Eye (tissue), 1 donor: ENCODE data around the gene CA5B.
"Not testable (repeated sequence)": the region's sequence is repeated elsewhere in the genome, so short reads cannot be mapped to it uniquely, and the experiment has no call there.

Experiments
- DNase-seq: peaks from one replicate; pipeline ENCODE4 v3.0.0-alpha.2; 2015

Gene CA5B

DNA sequence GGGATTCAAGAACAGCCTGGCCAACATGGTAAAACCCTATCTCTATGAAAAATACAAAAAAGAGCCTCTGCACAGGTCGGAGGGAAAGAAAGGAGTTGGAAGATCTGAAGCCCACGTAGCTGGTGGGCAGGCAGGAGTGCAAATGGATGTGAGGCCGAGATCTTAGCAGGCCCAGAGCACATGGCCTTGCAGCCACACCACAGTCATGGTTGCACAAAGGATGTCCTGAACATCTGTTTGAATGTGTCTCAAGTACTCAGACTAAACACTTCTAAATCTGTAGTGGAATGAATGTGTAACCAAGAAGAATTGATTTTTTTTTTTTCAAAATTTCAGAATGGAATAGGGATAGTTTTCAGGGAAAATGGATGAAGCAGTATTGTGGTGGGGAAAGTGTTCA is 10.8 kb downstream of the CA5B start:
- no peak for DNase-seq

DNA sequence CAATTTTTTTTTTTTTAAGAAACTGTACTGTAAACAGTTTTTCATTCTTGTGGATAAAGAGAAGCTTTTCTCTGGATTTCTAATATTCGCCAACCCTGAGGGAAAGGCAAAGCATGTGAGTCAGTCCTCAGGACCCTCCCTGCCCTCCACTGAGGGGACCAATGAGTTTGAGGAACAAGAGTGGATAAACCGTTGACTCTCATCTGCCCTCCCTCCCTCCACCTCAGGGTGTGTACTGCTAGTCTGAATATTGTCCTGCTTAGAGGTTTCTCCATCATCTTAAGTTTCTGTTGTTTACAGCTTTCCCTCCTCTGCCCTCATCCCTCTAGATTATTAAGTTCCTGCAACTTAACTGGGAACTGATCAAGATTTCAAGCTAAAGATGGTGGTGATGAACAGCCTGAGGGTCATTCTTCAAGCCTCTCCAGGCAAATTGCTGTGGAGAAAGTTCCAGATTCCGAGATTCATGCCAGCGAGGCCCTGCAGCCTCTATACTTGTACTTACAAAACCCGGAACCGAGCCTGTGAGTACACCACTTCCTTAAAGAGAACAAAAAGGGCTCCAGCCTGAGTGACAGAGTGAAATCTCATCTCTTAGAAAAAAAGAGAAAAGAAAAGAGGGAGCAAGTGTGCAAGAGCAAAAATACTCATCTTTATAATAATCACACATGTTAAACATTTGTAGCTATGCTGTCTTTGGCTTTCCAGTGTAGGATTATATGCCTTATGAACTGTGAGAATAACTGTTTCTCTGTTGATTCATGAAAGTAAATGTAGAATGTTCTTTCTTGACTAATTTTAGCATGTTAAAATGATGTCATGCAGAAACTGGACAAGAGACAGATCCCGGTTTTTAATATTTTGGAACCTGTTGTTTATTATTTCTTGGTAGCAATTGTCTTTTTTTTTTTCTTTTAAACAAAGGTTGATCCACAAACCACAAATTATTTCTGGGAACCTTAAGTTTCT is 11.9 kb downstream of the CA5B start:
- no peak for DNase-seq

DNA sequence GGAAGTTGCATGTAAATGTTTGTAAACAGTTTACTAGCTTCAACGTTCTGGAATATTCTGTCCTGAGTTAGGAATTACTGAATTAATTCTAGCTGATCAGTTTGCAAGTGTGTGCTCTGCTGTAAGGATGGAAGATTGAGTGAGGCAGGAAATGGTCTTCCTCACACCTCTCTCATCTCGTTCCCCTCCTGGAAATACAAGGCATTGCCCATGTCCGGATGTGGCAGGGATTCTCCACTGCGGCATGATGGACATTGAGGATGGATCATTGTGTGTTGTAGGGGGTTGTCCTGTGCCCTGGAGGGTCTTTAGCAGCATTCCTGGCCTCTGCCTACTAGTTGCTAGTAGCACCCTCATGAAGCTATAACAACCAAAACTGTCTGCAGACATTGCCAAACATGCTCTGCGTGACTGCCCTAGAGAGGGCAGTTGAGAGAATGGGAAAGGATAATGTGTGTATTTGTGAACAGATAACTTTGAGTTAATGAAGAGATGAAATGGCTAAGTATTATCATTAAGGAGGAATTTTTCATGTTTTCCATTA is 12.6 kb downstream of the CA5B start:
- DNase-seq, result no peak

DNA sequence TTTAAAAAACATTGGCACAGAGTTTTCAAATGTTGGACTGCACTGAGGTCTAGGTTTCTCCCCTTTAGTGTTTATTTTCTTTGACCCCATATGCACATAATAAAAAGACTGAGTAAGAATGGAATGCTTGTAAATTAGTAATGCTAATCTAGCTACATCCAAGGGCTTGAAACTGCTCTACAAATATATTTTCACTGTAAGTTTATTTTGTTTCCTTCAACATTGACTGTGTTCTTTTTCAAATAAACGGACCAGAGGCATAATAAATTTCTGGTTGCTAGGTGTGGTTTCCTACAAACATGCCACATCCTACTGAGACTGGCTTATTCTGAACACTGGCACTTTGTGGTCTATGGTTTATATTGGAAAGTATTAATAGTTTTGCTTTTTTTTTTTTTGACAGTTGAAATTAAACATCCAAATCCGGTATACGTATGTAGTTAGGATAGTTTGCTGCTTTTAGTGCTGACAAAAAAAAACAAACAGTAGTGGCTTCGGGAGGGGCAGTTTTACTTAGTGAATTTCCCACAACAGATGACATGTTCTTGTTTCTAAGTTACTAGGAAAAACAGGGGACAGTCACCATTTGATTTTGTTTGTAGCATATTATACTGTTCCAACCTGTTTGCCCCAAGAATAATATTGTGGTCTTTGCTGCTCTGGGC is 13.2 kb downstream of the CA5B start:
- DNase-seq, result peak; percentile 23

DNA sequence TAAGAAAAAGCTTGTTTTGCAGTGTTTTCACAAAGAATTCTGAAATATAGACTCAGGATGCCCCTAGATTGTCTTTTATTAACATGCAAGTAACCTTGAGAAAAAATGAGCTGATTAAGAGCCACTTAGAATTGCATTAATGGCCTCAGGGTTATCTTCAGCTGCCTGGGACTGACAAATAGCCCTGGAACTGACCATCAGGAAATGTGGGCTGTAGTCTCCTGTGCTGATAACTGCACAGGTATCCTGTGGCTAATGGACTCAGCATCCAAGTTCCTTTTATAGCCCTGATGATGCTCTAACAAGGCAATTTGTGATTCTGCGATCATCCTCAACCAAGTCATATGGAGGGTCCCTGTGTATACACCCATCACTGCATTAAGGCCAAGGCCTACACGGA is 17.0 kb downstream of the CA5B start:
- DNase-seq, result no peak

DNA sequence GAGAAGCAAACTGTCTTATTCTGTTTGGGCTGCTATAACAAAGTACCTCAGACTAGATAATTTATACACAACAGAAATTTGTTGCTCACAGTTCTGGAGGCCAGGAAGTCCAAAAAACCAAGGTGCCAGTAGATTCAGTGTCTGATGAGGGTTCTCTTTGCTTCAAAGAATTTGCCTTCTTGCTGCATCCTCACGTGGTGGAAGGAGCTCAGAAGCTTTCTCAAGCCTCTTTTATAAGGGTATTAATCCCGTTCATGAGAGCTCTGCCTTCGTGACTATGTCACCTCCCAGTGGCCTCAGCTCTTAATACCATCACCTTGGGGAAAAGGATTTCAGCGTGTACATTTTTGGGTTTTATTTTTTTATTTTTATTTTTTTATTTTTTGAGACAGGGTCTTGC is 20.1 kb downstream of the CA5B start:
- DNase-seq, result no peak

DNA sequence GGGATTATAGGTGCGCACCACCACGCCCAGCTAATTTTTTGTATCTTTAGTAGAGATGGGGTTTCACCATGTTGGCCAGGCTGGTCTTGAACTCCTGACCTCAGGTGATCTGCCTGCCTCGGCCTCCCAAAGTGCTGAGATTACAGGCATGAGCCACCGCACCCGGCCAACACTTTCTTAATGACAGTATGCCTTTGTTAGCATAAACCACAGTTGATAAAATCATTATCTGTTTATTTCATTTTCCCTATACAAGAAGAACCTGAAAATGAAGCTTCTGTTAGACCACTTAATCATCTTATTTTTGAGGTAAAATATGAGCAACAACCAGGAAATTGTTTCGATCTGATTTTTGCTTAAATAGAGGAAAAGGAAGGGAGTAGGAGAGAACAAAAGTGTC is 21.8 kb downstream of the CA5B start:
- DNase-seq, result not testable (repeated sequence)

DNA sequence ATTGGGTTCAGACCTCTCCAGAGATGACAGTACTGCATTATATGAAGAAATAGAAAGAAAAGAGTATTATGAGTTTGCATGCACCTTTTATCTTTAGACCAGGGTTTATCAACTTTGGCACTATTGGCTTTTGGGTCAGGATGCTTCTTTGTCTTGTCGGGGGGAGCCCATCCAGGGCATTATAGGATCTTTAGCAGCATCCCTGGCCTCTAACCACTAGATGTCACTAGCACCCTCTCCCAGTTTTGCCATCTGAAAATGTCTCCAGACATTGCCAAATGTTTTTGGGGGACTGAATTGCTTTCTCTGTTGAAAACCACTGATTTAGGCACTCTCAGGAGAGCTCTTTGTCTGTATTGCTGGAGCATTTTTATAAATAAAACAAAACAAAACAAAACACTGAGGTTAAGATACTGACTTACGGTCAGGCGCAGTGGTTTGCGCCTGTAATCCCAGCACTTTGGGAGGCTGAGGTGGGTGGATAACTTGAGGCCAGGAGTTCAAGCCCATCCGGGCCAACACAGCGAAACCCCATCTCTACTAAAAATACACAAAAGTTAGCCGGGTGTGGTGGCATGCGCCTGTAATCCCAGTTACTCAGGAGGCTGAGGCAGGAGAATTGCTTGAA is 23.6 kb downstream of the CA5B start:
- DNase-seq, result peak; percentile 48

DNA sequence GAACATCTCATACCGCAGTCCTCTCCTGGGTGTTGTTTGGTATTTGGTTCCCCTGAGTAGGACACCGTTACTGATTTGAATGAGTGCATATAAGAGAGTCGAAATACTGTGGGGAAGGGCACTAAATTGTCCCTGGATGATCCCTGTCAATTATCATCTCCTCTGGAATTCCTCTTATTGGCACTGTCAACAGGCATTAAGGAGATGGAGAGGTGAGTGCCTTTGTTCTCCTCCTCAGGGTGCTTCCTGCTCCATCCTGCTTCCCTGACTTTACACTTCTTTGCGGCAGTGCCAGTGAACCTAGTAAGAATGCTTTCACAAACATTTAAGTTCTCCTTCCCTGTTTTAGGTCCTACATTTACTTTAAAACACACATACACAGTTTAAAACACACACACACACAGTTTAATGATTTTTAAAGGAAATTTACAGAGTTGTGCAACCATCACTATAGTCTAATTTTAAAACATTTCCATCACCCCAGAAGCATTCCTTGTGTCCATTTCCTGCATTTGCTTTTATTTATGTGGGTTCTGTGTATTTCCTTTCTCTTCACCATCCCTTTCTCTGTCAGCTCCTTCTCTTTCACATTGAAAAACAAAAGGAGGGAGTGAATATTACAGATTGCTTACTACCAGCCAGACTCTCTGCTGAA is 31.4 kb downstream of the CA5B start:
- DNase-seq, result peak; percentile 16

DNA sequence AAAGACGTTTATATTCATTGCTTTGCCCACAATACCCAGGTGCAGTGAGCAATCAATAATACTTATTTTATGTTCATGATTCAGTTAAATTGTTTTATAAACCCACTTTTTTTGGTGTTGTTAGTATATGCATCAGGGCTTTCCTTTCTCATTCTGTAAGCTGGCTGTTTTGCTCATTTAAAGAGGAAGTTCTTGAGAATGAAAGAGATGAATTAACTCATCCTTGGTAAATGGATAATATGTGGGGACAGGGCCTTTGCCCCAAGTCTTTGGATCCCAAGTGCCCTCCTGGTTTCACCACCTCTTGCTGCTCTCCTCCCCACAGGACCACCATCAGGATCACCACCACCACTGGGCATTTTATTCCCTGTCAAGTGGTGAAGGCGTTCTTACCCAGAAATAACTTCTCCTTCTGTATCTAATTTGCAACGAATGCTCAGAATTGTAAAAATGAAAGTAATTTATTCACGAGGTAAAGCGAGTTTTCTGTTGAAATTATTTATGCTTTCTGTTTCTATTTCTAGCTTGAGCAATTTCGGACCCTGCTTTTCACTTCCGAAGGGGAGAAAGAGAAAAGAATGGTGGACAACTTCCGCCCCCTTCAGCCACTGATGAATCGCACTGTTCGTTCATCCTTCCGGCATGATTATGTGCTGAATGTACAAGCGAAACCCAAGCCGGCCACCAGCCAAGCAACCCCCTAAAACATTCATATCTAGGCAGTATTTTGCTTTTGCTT is 44.1 kb downstream of the CA5B start:
- no peak for DNase-seq

DNA sequence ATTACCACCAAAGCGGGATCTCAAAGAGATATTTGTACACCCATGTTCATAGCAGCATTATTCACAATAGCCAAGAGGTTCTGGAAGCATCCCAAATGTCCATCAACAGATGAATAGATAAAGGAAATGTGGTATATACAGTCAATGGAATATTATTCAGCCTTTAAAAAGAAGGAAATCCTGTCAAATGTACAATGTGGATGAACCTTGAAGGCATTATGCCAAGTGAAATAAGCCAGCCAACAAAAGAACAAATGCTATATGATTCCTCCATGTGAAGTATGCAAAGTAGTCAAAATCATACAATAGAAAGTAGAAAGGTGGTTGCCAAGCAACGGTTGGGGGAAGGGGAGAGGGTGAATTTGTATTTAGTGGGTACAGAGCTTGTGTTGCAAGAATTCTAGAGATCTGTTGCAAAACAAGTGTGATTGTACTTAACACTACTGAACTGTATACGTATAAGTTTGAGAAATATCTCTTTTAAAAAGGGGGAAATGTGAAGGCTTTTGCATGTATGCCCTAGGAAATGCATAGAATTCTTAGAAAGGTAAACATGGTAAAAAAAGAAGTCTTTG is 47.2 kb downstream of the CA5B start:
- no peak for DNase-seq

DNA sequence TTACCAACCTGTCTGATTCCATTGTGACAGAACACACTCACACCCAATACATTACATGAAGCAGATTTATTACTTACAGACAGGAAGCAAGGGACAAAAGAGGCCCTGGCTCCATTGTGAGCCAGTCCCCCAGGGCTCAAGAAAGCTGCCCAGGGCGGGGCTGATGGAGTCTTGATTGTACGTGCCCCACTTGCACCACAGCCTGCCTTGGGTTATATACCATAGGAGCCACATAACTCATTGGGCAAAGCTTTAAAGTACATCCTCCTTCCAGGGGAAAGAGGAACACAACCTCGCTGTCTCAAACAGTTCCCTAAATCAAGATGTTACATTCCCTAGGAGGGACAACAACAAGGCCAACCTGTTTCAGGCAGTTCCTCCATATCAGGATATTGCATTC is 48.8 kb downstream of the CA5B start:
- DNase-seq, result no peak

DNA sequence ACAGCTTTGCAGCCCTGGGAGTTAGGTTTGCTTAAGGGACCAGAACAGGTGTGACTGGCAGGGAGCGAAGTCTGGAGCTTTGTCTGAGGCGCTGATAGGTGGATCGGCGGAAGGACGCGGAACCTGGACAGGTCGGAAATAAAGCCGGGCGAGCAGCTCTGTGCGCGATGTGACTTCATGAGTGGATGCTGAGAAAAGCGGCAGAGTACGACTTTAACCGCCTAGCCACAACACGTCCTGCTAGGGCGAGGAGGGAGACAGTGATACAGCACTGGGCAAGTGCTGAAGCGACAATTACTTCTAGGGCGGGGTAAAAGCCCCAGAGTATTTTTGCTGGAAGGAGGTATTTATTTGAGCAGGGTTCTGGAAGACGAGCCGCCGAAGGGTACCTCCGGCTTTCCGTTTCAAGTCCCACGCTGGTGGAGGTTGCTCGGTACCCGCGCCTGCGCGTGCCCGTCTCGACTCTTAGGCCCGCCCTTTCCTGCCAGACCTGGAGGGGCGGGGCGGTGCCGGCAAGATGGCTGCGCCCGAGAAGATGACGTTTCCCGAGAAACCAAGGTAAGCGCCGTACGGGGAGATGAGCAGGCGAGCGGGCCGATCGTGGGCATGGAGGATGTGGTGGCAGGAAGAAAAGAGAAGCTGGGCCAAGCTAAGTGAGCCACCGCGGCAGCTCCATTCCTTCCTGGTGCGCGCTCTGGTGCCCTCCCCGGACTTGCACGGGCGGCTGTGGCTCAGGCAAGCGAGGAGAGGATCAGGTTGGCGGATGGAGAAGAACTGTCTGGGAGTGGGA is 52.1 kb downstream of the CA5B start, which contains the start of gene ZRSR2:
TSS of gene ZRSR2 (plus strand) at position 506 of the 790 bp plus-strand sequence. CDS start at position 518, 12 bp downstream.
- DNase-seq, result peak; percentile 88

DNA sequence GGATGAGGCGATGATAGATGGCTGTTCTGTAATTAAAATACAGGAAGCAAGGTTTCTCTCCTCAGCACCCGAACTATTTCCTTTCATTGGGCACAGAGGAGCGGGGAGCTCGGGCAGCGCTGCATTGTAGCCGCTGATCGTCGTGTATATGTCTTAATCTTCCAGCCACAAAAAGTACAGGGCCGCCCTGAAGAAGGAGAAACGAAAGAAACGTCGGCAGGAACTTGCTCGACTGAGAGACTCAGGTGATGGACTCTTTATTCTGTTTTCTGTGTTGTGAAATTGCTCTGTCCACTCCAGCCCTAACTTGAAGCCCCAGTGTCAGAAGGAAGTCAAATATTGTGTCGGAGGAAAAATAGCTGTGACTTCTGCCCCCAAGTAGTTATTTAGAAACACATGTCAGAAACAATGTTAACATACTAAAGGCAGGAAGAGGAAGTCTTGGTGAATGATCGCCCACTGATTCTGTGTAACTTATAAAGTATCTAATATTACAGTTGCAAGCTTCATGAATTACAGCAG is 52.8 kb downstream of the CA5B start:
- DNase-seq, result no peak

DNA sequence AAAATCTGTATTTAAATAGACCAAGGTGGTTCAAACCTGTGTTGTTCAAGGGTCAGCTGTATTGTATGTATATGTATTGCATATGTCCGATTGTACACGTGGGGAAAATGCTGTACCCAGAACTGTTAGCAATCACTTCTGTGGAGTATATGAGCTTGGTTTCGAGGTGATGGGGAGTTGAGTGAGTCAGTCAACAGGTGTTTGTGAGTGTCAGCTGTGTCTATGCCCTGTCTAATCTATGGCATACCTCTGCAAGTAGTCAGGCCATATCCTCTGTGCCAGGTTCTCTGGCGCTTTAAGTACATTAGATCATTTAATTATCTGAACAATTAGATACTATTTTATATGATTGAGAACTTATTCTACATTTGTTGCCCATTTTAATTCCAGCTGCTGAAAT is 59.6 kb downstream of the CA5B start:
- no peak for DNase-seq

DNA sequence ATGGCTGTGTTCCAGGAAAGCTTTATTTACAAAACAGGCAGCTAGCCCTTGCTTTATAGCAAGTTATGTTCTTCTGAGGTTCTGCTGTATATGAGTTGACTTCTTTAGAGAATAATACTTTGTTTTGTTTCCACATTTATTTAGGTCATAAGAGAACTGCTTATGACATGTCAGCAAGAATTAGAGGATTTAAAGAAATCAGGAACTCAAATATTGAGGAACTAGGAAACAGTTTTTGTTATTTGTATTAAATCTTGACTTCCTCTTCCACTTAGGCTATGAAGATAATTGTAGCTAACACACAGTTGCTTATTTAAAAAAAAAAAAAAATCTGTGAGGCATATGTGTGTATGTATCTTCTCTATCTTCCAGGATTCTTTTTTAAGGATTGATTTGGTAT is 66.5 kb downstream of the CA5B start:
- DNase-seq, result no peak

DNA sequence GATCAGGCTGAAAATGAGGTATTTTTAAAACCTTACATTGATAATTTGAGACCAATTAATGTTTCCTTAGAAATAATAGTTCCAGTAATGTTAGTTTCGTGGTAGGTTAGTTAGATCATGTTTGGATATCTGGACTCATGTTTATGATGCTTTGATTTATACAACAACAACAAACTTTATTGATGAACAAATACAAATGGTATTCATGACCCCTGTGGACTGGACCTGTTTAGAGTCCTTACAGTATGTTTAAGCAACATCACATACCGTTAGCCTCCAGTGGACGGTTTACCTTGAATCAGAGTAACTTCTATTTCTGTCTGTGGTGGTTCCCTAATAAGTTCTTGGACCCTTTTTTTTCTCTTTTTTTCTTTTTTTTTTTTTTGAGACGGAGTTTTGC is 70.2 kb downstream of the CA5B start:
- no peak for DNase-seq

DNA sequence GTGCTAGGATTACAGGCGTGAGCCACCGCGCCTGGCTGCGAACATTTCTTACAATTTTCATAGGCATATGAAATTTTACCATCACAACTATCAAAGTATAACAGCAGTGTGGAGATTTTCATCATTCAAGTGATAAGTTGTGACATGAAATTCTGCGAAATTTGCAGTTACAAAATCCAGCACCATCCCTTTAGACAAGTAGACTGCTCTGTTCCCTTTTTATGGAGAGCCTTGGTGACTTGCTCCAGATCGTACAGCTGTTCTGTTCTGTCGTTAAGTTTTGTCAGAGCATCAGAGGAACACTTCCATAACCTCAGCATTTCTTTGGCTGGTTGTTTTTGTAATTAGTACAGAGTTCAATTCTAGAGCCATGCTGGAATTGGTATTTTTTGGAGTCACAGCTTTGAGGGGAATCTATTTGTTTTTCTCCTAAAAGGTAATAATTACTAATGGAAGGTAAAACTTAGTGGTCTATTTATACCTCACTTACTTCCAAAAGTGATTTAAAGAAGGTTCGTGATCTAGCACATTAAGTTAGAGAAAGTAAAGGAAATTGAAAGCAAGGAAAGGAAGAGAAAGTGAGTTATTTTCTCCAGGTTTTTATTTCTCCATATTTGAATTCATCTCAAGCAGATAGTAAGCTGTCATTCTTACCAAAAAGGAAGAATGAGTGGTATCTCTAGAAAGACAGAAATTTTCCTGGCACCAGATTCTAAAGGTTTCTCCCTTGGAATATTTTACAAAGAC is 74.3 kb downstream of the CA5B start:
- no peak for DNase-seq

DNA sequence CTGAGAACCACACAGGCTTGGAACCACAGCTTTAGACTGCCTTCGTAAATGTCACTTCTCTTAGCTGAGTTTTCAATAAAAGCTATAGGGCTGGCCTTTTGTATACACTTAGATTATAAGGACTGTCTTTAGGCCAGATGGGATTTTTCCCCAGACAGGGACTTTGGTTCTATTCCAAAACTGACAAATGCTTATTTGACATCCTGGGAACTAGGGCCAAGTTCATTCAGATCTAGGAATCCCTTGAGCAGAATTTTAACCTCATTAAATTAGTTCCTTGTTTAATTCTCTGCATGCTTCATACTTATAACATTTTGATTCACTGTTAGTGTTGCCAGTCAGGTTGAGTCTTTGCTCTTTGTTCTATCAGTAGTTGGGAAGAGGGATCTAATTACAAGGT is 75.3 kb downstream of the CA5B start:
- DNase-seq, result no peak
